H9 (cell line): ENCODE measurements around the gene TRIM44. TPM values are rescaled to one million over a fixed set of nuclear protein-coding genes. Genes with fewer than 3 reads are reported as not detected.

ENCODE experiments used
- DNase-seq: peaks from one replicate; pipeline ENCODE4 v3.0.0-alpha.2; 2017
- H2AFZ ChIP-seq: one replicate; pipeline ENCODE4 v1.6.1; 2013; ENCODE audit warnings: mild to moderate bottlenecking, low read length, control low read depth, moderate library complexity
- H2AK5ac ChIP-seq: 2 replicates; pipeline ENCODE4 v1.6.1; 2013; ENCODE audit warnings: low read length, control low read depth, mixed read lengths; ENCODE audit not compliant: insufficient read length
- H2BK120ac ChIP-seq: one replicate; pipeline ENCODE4 v1.6.1; 2013; ENCODE audit warnings: low read depth, mild to moderate bottlenecking, low read length, control low read depth, inconsistent platforms; ENCODE audit not compliant: poor library complexity, severe bottlenecking
- H2BK12ac ChIP-seq: 2 replicates; pipeline ENCODE4 v1.6.1; 2013; ENCODE audit warnings: low read length, control low read depth, mixed read lengths, low read depth; ENCODE audit not compliant: insufficient read length
- H2BK15ac ChIP-seq: 2 replicates; pipeline ENCODE4 v1.6.1; 2013; ENCODE audit warnings: low read depth, low read length, control low read depth
- H2BK20ac ChIP-seq: one replicate; pipeline ENCODE4 v1.6.1; 2013; ENCODE audit warnings: low read depth, mild to moderate bottlenecking, low read length, control low read depth, inconsistent platforms; ENCODE audit not compliant: poor library complexity, severe bottlenecking
- H2BK5ac ChIP-seq: 2 replicates; pipeline ENCODE4 v1.6.1; 2013; ENCODE audit warnings: low read length, control low read depth, mixed read lengths; ENCODE audit not compliant: insufficient read length
- H3K14ac ChIP-seq: 2 replicates; pipeline ENCODE4 v1.6.1; 2013; ENCODE audit warnings: low read length, control low read depth; ENCODE audit not compliant: insufficient read depth
- H3K18ac ChIP-seq: 2 replicates; pipeline ENCODE4 v1.6.1; 2013; ENCODE audit warnings: low read depth, mild to moderate bottlenecking, mixed read lengths, low read length, control low read depth; ENCODE audit not compliant: insufficient read length
- H3K23ac ChIP-seq: 2 replicates; pipeline ENCODE4 v1.6.1; 2013; ENCODE audit warnings: low read length, control low read depth, mixed read lengths, low read depth; ENCODE audit not compliant: insufficient read length
- H3K23me2 ChIP-seq: 2 replicates; pipeline ENCODE4 v1.6.1; 2013; ENCODE audit warnings: low read depth, mild to moderate bottlenecking, mixed read lengths, low read length, control low read depth; ENCODE audit not compliant: insufficient read length, poor library complexity, severe bottlenecking
- H3K27ac ChIP-seq: 2 replicates; pipeline ENCODE4 v1.5.1; 2013; ENCODE audit warnings: low read length, control low read depth, mixed read lengths, low read depth; ENCODE audit not compliant: insufficient read length
- H3K27me3 ChIP-seq: 2 replicates; pipeline ENCODE4 v1.6.1; 2013; ENCODE audit warnings: low read length, control low read depth, inconsistent platforms; ENCODE audit not compliant: insufficient read depth
- H3K4ac ChIP-seq: 2 replicates; pipeline ENCODE4 v1.6.1; 2013; ENCODE audit warnings: low read depth, mild to moderate bottlenecking, control low read depth, inconsistent platforms, low read length, moderate library complexity
- H3K4me1 ChIP-seq: 2 replicates; pipeline ENCODE4 v1.6.1; 2013; ENCODE audit warnings: low read length, control low read depth, inconsistent platforms; ENCODE audit not compliant: insufficient read depth
- H3K4me2 ChIP-seq: 2 replicates; pipeline ENCODE4 v1.6.1; 2013; ENCODE audit warnings: low read length, control low read depth, mixed read lengths; ENCODE audit not compliant: insufficient read length, insufficient read depth
- H3K56ac ChIP-seq: 2 replicates; pipeline ENCODE4 v1.6.1; 2013; ENCODE audit warnings: low read depth, mild to moderate bottlenecking, mixed read lengths, low read length, control low read depth; ENCODE audit not compliant: insufficient read length
- H3K79me1 ChIP-seq: 2 replicates; pipeline ENCODE4 v1.6.1; 2013; ENCODE audit warnings: low read depth, mild to moderate bottlenecking, moderate library complexity, low read length, control low read depth, inconsistent platforms; ENCODE audit not compliant: insufficient read depth, poor library complexity, severe bottlenecking
- H3K79me2 ChIP-seq: 2 replicates; pipeline ENCODE4 v1.6.1; 2013; ENCODE audit warnings: low read length, control low read depth, inconsistent platforms; ENCODE audit not compliant: insufficient read depth
- H3K9ac ChIP-seq: 2 replicates; pipeline ENCODE4 v1.6.1; 2013; ENCODE audit warnings: low read length, control low read depth, mixed read lengths; ENCODE audit not compliant: insufficient read length; ENCODE audit errors: extremely low read depth
- H3K9me3 ChIP-seq: one replicate; pipeline ENCODE4 v1.6.1; 2013; ENCODE audit warnings: low read depth, low read length, inconsistent platforms; ENCODE audit not compliant: control insufficient read depth
- H3T11ph ChIP-seq: one replicate; pipeline ENCODE4 v1.6.1; 2013; ENCODE audit warnings: mild to moderate bottlenecking, low read length, control low read depth, inconsistent platforms
- H4K20me1 ChIP-seq: one replicate; pipeline ENCODE4 v1.6.1; 2013; ENCODE audit not compliant: control insufficient read depth, insufficient read length, insufficient read depth
- H4K5ac ChIP-seq: 2 replicates; pipeline ENCODE4 v1.6.1; 2013; ENCODE audit warnings: low read depth, mild to moderate bottlenecking, mixed read lengths, low read length, control low read depth; ENCODE audit not compliant: insufficient read length
- H4K8ac ChIP-seq: replicated peaks from 2 replicates; pipeline ENCODE4 v1.6.1; 2013; ENCODE audit warnings: low read length, control low read depth, mixed read lengths, low read depth; ENCODE audit not compliant: insufficient read length
- H4K91ac ChIP-seq: 2 replicates; pipeline ENCODE4 v1.6.1; 2013; ENCODE audit warnings: low read depth, mild to moderate bottlenecking, moderate library complexity, mixed read lengths, low read length, control low read depth; ENCODE audit not compliant: insufficient read length
- H3K27ac Mint-ChIP-seq, 3 experiments: 2 replicates in 2 of 3; 3 replicates in 1 of 3; pipeline ENCODE4 v1.8.0; 2020 to 2021; ENCODE audit warnings: mixed read lengths in 3 of 3, mild to moderate bottlenecking in 1 of 3, moderate library complexity in 1 of 3
- H3K27me3 Mint-ChIP-seq: 2 replicates; pipeline ENCODE4 v1.8.0; 2021; ENCODE audit warnings: low read depth, mild to moderate bottlenecking, moderate library complexity, mixed read lengths
- H3K36me3 Mint-ChIP-seq, 3 experiments: 2 replicates in 2 of 3; 3 replicates in 1 of 3; pipeline ENCODE4 v1.8.0; 2020 to 2021; ENCODE audit warnings: low read depth in 3 of 3, mixed read lengths in 3 of 3; ENCODE audit not compliant: insufficient read depth in 1 of 3
- H3K4me1 Mint-ChIP-seq, 2 experiments: 2 replicates each; pipeline ENCODE4 v1.8.0; 2020; ENCODE audit warnings: mixed read lengths in 2 of 2
- H3K4me3 Mint-ChIP-seq, 2 experiments: 2 replicates in 1 of 2; 3 replicates in 1 of 2; pipeline ENCODE4 v1.8.0; 2020 to 2021; ENCODE audit warnings: mild to moderate bottlenecking in 2 of 2, mixed read lengths in 2 of 2, moderate library complexity in 1 of 2
- H3K9me3 Mint-ChIP-seq, 2 experiments: 2 replicates in 1 of 2; 3 replicates in 1 of 2; pipeline ENCODE4 v1.8.0; 2020; ENCODE audit warnings: mild to moderate bottlenecking in 2 of 2, mixed read lengths in 2 of 2, moderate library complexity in 1 of 2
- WGBS: extraction: QIAGEN DNeasy Blood & Tissue Kit; methylation state at CpG from one replicate; pipeline ENCODE4 v1.1.7; 2013; ENCODE audit warnings: missing lambda C conversion rate, low lambda C conversion rate, mixed read lengths; ENCODE audit not compliant: insufficient read length; ENCODE audit errors: extremely low coverage; 5-methylcytosine and 5-hydroxymethylcytosine counted together
- total RNA-seq: library from RNA; stranded (reverse); gene quantifications from 2 replicates; pipeline ENCODE4 v1.2.1, GENCODE V29; 2021
- TF ChIP-seq, protein P1 (sequence below): fragments of 200-600 bp; sonication (generic); conservative IDR thresholded peaks from 3 replicates; pipeline ENCODE4 v1.8.0; 2021; ENCODE audit warnings: antibody characterized with exemption, mild to moderate bottlenecking

The TRIM44 gene
- total RNA-seq, 1 experiment from 2014 or later = 37.7 TPM

DNA sequence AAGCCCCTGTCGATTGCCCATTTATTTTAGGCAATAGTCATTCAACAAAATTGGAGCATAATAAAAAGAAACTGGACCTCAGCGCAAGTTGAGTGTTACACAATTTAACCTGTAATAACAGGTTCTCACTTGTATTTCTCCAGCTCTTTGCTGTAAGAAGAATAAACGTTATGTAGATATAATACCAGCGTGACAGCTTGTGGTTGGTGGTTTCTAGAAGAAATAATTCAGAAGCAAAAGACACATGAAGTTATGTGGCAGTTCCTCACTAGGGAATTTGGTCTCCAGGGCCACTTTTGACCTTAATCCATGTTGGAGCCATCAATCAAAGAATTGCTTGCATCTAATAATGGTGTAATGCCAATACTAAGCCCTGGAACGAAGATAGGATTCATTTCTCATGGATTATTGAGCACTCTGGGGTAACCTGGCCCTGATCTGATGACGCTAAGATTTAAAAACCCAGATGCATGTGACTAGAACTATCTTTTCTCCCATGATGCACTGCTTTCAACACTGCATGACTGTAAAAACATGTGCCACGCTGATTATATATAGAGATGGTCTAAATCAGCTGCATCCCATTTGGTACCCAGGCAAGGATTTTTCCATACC, 151.6 kb downstream of the TRIM44 start:
- Histone ChIP-seq H3K9ac (no peak overlapping the region), H2BK15ac (no peak overlapping the region), H2BK120ac (no peak overlapping the region), H3K27ac (no peak overlapping the region), H2BK5ac (no peak overlapping the region), H3K18ac (no peak overlapping the region), H2BK20ac (no peak overlapping the region), H3K14ac (no peak overlapping the region), H3K23me2 (no peaks in the 10 kb centered on the region), H4K20me1 (peaks cover 2% of the 10 kb centered on the region), H3K79me2 (no peaks in the 10 kb centered on the region), H3K4me2 (no peak overlapping the region), H3K4me1 (no peaks in the 10 kb centered on the region), H3K56ac (no peak overlapping the region), H2AFZ (no peak overlapping the region), H4K8ac (no peak overlapping the region), H2AK5ac (no peak overlapping the region), H3K4ac (no peak overlapping the region), H4K5ac (no peak overlapping the region), H3K79me1 (no peaks in the 10 kb centered on the region), H4K91ac (no peak overlapping the region), H3K27me3 (no peaks in the 10 kb centered on the region), H3K23ac (no peak overlapping the region), H3K9me3 (no peaks in the 10 kb centered on the region), H3T11ph (no peak overlapping the region), H2BK12ac (no peak overlapping the region)
- DNase-seq = no peak
- Mint-ChIP-seq H3K4me3 (no peak overlapping the region), H3K9me3 (no peaks in the 10 kb centered on the region), H3K36me3 (no peaks in the 10 kb centered on the region; a peak in 1 of 7 replicates), H3K4me1 (peaks cover 0 to 4% of the 10 kb centered on the region in 2 experiments; a peak in 1 of 4 replicates), H3K27me3 (no peaks in the 10 kb centered on the region), H3K27ac (no peak overlapping the region)
- TF ChIP-seq, protein P1, sequence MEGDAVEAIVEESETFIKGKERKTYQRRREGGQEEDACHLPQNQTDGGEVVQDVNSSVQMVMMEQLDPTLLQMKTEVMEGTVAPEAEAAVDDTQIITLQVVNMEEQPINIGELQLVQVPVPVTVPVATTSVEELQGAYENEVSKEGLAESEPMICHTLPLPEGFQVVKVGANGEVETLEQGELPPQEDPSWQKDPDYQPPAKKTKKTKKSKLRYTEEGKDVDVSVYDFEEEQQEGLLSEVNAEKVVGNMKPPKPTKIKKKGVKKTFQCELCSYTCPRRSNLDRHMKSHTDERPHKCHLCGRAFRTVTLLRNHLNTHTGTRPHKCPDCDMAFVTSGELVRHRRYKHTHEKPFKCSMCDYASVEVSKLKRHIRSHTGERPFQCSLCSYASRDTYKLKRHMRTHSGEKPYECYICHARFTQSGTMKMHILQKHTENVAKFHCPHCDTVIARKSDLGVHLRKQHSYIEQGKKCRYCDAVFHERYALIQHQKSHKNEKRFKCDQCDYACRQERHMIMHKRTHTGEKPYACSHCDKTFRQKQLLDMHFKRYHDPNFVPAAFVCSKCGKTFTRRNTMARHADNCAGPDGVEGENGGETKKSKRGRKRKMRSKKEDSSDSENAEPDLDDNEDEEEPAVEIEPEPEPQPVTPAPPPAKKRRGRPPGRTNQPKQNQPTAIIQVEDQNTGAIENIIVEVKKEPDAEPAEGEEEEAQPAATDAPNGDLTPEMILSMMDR = no peak
- no CpG with 5 or more reads among the region's 7 CpGs for WGBS
